K562 (cell line): ENCODE data around the gene TF. TPM values are rescaled to one million over a fixed set of nuclear protein-coding genes. Genes with fewer than 3 reads are reported as not detected.

Experiments used
- BCOR ChIP-seq: fragments of 450-650 bp; IDR thresholded peaks from 2 replicates; pipeline ENCODE4 v1.6.1; 2016
- BHLHE40 ChIP-seq: IDR thresholded peaks from 2 replicates; pipeline ENCODE4 v1.6.1; 2011; ENCODE audit warnings: low read length, improper control_type of control experiment
- CBX2 ChIP-seq: fragments of 200-600 bp; sonication (generic); IDR thresholded peaks from one replicate; pipeline ENCODE4 v1.6.1; 2012; ENCODE audit warnings: mild to moderate bottlenecking, low read length, inconsistent platforms; ENCODE audit not compliant: insufficient read depth, poor library complexity, severe bottlenecking
- CEBPB ChIP-seq: fragments of 450-650 bp; IDR thresholded peaks from 2 replicates; pipeline ENCODE4 v1.6.1; 2016; ENCODE audit warnings: missing genetic modification characterization, missing compliant biosample characterization
- CEBPG ChIP-seq, 3 experiments: fragments of 200-800 bp in 1 of 3; sonication (Bioruptor generic) in 1 of 3; sonication (generic) in 1 of 3; formaldehyde crosslinking in 1 of 3; IDR thresholded peaks in 2 of 3; conservative IDR thresholded peaks in 1 of 3; 2 replicates each; pipeline versions ENCODE4 v1.6.1 to v1.8.0; 2016 to 2022; ENCODE audit warnings: missing compliant biosample characterization in 2 of 3, missing genetic modification characterization in 2 of 3, mild to moderate bottlenecking in 1 of 3, missing genetic modification reagents in 1 of 3
- CTCF ChIP-seq, 3 experiments: IDR thresholded peaks in 2 of 3; conservative IDR thresholded peaks in 1 of 3; 2 replicates each; pipeline ENCODE4 v1.5.1; 2011 to 2012; ENCODE audit warnings: low read length in 3 of 3, mild to moderate bottlenecking in 3 of 3, control low read depth in 2 of 3, improper control_type of control experiment in 1 of 3, inconsistent platforms in 1 of 3, low read depth in 1 of 3, mixed read lengths in 1 of 3, moderate library complexity in 1 of 3; ENCODE audit not compliant: insufficient read depth in 2 of 3
- ELK3 ChIP-seq: fragments of 450-650 bp; formaldehyde crosslinking; IDR thresholded peaks from 2 replicates; pipeline ENCODE4 v1.4.0; 2020; ENCODE audit warnings: mild to moderate bottlenecking
- LEF1 ChIP-seq: fragments of 450-650 bp; IDR thresholded peaks from 2 replicates; pipeline ENCODE4 v1.6.1; 2016; ENCODE audit warnings: mild to moderate bottlenecking
- MEIS2 ChIP-seq: fragments of 450-650 bp; IDR thresholded peaks from 2 replicates; pipeline ENCODE4 v1.6.1; 2014; ENCODE audit warnings: mild to moderate bottlenecking; ENCODE audit not compliant: partially characterized antibody
- RAD21 ChIP-seq, 2 experiments: fragments of 250-450 bp in 1 of 2; fragments of 450-650 bp in 1 of 2; sonication (Bioruptor Pico) in 1 of 2; formaldehyde crosslinking in 1 of 2; IDR thresholded peaks in 1 of 2; conservative IDR thresholded peaks in 1 of 2; 2 replicates each; pipeline versions ENCODE4 v1.4.0 to v1.8.0; 2020 to 2022; ENCODE audit warnings: mild to moderate bottlenecking in 2 of 2, moderate library complexity in 1 of 2
- RCOR1 ChIP-seq, 2 experiments: IDR thresholded peaks; 2 replicates each; pipeline ENCODE4 v1.6.1; 2012; ENCODE audit warnings: low read depth in 2 of 2, low read length in 2 of 2, borderline replicate concordance in 1 of 2, improper control_type of control experiment in 1 of 2
- RNF2 ChIP-seq: sonication (generic); IDR thresholded peaks from 2 replicates; pipeline ENCODE4 v1.6.1; 2016
- RNF219 ChIP-seq: fragments of 250-450 bp; sonication (Bioruptor Pico); IDR thresholded peaks from 2 replicates; pipeline ENCODE4 v1.5.0; 2022; ENCODE audit warnings: mild to moderate bottlenecking
- SRF ChIP-seq, 2 experiments: fragments of 250-450, 450-650 bp in 1 of 2; sonication (Bioruptor Pico) in 1 of 2; sonication (generic) in 1 of 2; formaldehyde crosslinking; IDR thresholded peaks; 2 replicates each; pipeline versions ENCODE4 v1.5.0 to v1.5.1; 2020 to 2022; ENCODE audit warnings: mild to moderate bottlenecking in 1 of 2, missing genetic modification reagents in 1 of 2
- ZBTB11 ChIP-seq, 3 experiments: fragments of 200-800 bp in 1 of 3; fragments of 250-450 bp in 1 of 3; fragments of 450-650 bp in 1 of 3; sonication (Bioruptor Pico) in 1 of 3; sonication (Bioruptor generic) in 1 of 3; formaldehyde crosslinking in 1 of 3; IDR thresholded peaks; 2 replicates each; pipeline versions ENCODE4 v1.6.1 to v1.8.0; 2016 to 2022; ENCODE audit warnings: mild to moderate bottlenecking in 2 of 3, missing genetic modification characterization in 2 of 3, missing compliant biosample characterization in 1 of 3, moderate library complexity in 1 of 3
- ZBTB26 ChIP-seq: fragments of 450-650 bp; formaldehyde crosslinking; IDR thresholded peaks from 2 replicates; pipeline ENCODE4 v1.4.0; 2022; ENCODE audit warnings: missing genetic modification characterization
- polyA plus RNA-seq, 8 experiments: library from polyadenylated mRNA; depleted of rRNA in 4 of 8; stranded (reverse) in 5 of 8; unstranded in 3 of 8; fragments of >200 nt; fragmentation: Nextera tagmentation in 2 of 8; fragmentation: Illumina TruSeq in 1 of 8; extraction: Ambion mirVana in 2 of 8; extraction: Trizol in 1 of 8; gene quantifications; 2 replicates each; pipeline versions ENCODE4 v1.2.1 to v1.2.3, GENCODE V29; 2011 to 2014; ENCODE audit warnings: inconsistent platforms in 1 of 8, missing spikeins in 1 of 8
- total RNA-seq, 7 experiments: library from RNA; depleted of rRNA in 6 of 7; stranded (reverse); fragments of >200 nt in 6 of 7; fragmentation: Illumina TruSeq in 2 of 7; extraction: Trizol in 2 of 7; gene quantifications; 2 replicates each; pipeline versions ENCODE4 v1.2.1 to v1.2.3, GENCODE V29; 2011 to 2021; ENCODE audit warnings: low replicate concordance in 1 of 7

Gene TF
- total and polyA plus RNA-seq, 9 of the 15 experiments (the other 6 are each of a cell fraction or from before 2014, with no cell fraction given): 0.09 to 9.2 (median 3.1) TPM

GRCh38 chr3:133753779-133754164 is 7.6 kb downstream of the TF start (continued):
- no peak for TF ChIP-seq CEBPG (CRISPR knock-in tag; IDR thresholded peaks at IDR 0.05)
- TF ChIP-seq CEBPG (tag; conservative IDR thresholded peaks at IDR 0.05 in 1 of 2, IDR thresholded peaks at IDR 0.05 in 1 of 2): no peak
- peak in 2 of 3 experiments; percentile 8 to 18; a peak in 2 of 6 replicates for TF ChIP-seq CTCF (IDR thresholded peaks at IDR 0.05 in 2 of 3, conservative IDR thresholded peaks at IDR 0.05 in 1 of 3; ENCODE audit: insufficient read depth in 2 of 3, low read depth in 1 of 3, low read length in 3 of 3)
- 0 out of 6 replicates have a peak, but pooled peaks of 1 of the 3 experiments have one; percentile 34 for TF ChIP-seq ZBTB11 (CRISPR knock-in tag; IDR thresholded peaks at IDR 0.05)
- no peak for TF ChIP-seq SRF (CRISPR knock-in tag; IDR thresholded peaks at IDR 0.05)
- 0 out of 2 replicates have a peak, but pooled peaks have one; percentile 30 for TF ChIP-seq RNF2
- TF ChIP-seq MEIS2: peak; percentile 53
- peak; percentile 52; the same call in 1 of the 2 replicates for TF ChIP-seq BHLHE40
- 0 out of 4 replicates have a peak, but pooled peaks of 1 of the 2 experiments have one; percentile 19 for TF ChIP-seq RAD21 (CRISPR knock-in tag; conservative IDR thresholded peaks at IDR 0.05 in 1 of 2, IDR thresholded peaks at IDR 0.05 in 1 of 2)
- peak; percentile 53 to 80; a peak in 2 of 4 replicates for TF ChIP-seq RCOR1 (IDR thresholded peaks at IDR 0.05; ENCODE audit: borderline replicate concordance in 1 of 2, low read depth in 2 of 2, low read length in 2 of 2)
- TF ChIP-seq ELK3 (CRISPR knock-in tag): no peak
- 0 out of 2 replicates have a peak, but pooled peaks have one; percentile 19 for TF ChIP-seq BCOR
- no peak for TF ChIP-seq ZBTB26 (CRISPR knock-in tag)
- TF ChIP-seq RNF219 (CRISPR knock-in tag): no peak
- TF ChIP-seq CBX2: no peak
- no peak for TF ChIP-seq CEBPB
- 0 out of 2 replicates have a peak, but pooled peaks have one; percentile 57 for TF ChIP-seq LEF1
